NCI-H526 (cell line): Measurements from ENCODE around the gene PRRX2.

Experiments used
- DNase-seq, 2 experiments: peaks; one replicate each; lab custom pipeline; 2025; lab: John Stamatoyannopoulos, UW

PRRX2 gene

DNA sequence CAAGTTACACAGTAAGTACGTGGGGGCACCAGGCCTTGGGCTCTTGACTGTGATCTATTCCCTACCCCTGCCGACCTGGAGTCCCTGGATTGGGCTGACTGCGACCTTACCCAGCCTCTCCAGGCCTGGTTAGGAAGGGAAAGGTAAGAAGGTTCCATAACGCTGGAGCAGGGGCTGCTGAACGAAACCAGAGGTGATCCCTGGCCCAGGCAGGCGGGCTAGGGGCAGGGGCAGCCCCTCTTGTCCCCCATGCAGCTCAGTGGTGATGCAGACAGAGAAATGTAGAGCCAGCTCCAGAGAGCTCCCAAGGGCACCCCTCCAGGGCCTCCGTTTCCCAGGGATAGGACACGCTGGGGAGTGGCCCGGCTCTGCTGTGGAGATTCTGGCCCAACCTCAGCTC, 14.1 kb downstream of the PRRX2 start:
- no peak for DNase-seq

DNA sequence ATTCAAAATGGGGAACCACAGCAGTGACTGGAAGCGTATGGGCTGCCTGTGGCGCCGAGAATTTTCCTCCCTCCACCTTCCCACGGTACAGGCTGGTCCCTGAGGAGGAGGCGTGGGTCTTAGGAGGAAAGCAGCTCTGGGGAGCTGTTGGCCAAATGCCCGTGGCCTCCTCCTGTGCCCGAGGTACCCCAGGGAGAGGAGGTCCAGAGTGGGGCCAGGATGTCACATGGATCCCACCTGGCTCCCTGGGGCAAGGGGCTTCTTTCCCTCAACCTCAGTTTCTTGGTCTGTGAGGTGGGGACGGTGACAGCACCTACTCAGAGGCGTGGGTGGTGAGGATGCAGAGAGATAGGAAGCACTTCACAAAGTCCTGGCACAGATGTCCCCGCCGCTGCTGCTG, 16.5 kb downstream of the PRRX2 start:
- no peak for DNase-seq

DNA sequence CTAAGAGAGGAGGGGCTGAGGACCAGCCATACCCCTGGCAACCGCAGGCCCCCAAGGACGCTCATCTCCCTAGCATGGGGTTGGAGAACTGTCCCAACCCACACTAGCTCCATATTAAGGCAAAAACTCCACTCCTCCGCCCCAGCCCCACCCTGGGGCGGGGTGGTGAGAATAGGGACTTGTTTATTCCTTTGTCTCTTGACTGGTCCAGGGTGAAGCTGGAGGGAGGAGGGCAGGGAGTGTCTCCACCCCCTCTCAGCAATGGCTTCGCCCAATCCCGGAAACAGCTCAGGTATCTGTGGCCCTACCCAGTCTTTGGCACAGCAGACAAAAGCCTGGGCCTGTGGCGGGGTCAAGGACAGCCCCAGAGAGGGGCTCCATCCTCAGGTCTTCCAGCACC, 16.9 kb downstream of the PRRX2 start:
- DNase-seq = no peak

DNA sequence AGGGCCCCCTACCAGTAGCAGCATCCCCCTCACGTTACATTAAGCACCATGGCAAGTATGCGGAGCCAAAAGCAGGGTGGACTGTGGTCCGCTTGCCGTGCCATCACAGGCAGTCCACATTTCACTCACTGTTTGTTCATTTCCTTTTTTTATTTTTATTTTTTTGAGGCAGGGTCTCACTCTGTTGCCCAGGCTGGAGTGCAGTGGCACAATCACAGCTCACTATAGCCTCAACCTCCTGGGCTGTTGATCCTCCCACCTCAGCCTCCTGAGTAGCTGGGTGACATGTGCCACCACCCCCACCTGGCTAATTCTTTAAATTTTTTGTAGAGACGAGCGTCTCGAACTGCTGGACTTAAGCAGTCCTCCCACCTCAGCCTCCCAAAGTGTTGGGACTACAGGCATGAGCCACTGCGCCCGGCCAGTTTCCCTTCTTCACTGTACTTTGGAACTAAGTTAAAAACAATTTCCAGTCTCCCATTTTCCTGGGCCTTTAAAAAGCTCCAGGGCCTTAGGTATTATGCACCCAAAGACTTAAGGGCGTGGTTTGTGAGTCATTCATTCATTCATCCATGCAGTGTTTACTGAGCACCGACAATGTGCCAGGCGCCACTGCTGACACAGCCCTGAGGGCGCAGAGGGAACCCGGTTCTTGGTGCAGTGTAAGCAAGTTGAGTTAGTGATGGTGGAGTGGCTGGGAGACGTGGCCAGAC, 19.9 kb downstream of the PRRX2 start:
- DNase-seq = no peak

DNA sequence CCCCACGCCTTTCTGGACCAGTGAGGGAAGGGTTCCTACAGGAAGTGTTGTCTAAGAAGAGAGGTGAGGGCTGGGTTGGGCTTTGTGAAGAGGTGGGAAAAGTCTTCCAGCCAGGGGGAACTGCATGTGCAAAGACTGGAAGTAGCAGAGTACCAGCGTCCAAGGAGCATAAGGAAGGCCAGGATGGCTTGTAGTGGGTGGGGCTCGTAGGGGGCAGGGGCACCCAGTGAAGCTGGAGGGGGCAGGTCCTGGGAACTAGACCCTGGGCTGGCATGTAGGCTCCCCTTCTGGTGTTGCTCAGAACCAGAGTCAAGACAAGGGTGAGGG, 20.4 kb downstream of the PRRX2 start:
- no peak for DNase-seq

DNA sequence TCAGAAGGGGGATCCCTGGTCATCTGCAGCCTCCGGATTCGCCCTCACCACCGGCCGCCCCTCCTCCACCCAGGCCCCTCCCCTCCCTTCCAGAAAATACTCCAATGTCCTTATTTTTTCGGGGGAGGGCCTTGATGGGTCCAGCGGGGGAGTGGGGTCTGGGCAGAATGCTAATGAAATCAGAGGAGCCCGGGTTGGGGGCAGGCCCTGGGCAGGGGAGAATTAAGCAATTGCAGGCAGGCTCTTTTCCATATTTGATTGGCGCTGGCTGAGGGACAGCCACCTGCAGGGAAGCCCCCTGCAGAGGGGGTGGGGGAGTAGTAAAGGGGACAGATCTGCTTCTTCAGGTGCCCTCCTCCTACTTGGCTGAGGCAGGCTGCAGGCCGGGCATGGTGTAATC, 21.3 kb downstream of the PRRX2 start:
- DNase-seq = no peak

DNA sequence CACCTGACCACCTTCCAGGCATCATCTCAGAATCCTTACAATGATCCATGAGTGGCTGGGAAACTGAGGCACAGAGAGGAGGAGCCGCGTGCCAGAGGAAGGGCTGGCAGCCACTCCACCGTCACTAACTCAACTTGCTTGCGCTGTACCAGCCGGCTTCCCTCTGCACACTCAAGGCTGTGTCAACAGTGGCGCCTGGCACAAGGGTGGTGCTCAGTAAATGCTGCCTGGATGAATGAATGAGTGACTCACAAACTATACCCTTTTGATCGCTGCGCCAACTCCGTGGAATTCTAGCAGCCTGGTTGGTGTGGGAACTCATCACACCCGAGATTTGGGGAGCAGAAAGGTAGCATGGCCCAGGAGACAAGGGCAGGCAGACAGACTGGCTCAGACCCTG, 21.9 kb downstream of the PRRX2 start:
- DNase-seq = no peak

DNA sequence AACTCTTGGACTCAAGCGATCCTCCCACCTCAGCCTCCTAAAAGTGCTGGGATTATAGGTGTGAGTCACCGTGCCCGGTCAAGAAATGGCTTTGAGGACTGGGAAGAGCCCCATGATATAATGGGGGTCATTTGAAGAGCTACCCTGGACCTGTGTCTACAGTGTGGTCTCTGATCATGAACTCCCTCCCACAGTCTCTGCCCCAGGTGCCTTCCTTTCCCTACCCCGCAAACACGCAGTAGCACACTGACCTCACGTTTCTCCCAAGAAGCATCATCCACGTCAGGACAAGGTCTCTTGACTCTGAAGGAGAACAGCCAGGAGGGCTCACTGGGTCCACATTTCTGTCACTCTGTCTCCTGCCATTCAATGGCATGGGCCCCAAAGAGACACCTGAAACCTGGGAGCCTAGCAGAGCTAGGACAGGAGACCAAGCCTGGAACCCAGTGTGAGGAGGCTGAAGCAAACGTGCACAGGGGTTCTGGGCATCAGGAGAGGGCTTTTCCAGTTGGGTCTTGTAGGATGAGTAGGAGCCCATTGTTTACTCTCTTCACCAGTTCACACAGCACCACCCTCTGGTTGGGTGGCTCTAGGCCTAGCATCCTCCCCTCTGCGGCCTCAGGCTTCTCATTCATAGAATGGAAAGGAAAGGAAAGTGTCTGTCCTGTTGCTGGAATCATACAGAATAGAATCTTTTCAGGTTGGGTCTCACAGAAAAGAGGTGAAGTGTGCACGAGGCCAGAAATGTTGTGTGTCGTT, 23.0 kb downstream of the PRRX2 start:
- DNase-seq = no peak

DNA sequence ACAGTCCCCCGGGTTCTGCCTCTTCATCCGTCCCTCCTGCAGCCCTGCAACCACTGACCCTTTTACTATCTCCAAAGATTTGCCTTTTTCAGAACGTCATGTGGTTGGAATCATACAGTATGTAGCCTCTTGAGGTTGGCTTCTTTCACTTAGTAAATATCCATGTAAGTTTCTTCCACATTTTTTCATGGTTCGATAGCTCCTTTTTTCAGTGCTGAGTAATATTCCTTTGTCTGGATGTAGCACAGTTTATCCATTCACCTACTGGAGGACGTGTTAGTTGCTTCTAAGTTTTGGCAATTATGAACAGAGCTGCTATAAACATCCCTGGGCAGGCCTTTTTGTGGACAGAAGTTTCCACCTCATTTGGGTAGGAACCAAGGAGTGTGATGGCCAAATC, 27.1 kb downstream of the PRRX2 start:
- no peak for DNase-seq

DNA sequence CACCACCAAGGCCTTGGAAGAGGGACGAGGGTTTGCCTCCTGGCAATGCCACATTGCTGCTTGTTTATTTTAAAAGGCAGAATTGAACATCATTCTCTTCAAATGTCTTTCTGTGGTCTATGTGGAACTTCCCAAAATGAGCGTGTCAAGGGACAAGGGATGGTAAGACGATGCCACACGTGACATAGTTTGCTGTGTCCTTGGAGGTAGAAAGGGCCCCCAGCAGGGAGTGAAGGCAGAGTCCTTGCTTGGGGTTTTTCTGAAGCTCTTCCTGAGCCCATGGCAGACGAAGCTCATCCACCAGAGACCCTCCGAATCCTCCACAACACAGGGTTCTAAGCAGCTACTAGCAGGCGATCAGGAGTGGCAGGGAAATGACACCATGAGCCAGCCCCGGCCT, 28.3 kb downstream of the PRRX2 start:
- DNase-seq = no peak

DNA sequence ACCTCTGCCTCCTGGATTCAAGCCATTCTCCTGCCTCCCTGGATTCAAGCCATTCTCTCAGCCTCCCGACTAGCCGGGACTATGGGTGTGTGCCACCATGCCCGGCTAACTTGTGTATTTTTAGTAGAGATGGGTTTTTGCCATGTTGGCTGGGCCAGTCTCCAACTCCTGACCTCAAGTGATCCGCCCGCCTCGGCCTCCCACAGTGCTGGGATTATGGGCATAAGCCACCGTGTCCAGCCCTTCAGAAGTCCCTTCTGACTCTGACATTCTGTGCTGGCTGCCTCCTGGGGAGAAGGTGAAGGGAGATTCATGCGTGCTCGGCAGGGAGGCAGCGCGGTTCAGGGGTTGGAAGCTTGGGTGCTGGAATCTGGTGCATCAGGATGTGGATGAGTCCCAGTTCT, 28.8 kb downstream of the PRRX2 start:
- DNase-seq = no peak

DNA sequence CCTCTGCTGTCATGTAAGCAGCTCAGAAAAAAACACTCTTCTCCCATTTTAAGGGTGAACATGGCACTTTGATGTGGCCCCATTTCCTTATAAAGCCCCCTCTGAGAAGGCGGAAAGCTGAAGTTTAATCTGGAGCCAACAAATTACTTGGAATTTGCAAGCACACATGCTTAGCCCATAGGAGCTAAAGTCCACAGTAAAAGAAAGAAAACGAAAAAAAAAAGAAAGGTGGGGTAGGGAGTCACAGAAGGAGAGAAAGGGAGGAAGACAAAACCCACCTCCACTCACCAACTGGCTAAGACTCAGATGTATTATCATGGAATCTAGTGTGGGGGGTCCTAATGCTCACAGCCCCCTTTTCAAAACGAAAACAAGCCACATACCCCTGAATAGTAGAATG, 30.4 kb downstream of the PRRX2 start:
- no peak for DNase-seq

DNA sequence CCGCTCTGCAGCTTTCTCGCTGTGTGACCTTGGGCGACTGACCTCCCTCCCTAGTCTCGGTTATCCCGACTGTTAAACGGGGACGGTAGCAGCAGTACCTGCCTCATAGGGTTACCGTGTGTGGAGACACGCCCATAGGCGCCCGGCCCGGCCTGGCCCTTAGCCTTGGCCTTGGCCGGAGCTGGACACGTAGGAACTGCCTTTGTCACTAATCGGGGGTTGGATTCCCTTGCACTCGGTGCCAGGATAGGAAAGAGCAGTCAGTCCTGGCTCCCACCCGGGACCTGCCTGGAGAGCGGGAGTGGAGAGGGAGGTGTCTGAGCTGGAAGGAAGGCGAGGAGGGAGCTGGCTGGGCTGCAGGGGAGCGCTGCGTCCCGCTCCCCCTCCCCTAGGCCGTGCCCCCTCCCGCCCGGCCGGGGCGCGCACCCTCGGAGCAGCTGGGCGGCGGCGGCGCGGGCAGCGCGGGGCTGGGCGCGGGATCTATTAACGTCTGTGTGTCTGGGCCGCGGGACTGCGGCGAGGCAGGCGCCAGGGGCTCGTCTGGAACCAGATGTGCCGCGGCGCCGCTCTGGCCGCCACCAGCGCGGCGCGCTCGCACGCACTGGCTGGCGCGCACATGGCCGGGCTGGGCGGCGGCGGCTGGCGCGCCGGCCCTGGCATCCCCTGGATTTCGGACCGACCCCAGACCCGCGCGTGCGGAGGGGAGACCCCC, 31.7 kb downstream of the PRRX2 start:
- peak in 1 of 2 experiments; percentile 41 for DNase-seq

DNA sequence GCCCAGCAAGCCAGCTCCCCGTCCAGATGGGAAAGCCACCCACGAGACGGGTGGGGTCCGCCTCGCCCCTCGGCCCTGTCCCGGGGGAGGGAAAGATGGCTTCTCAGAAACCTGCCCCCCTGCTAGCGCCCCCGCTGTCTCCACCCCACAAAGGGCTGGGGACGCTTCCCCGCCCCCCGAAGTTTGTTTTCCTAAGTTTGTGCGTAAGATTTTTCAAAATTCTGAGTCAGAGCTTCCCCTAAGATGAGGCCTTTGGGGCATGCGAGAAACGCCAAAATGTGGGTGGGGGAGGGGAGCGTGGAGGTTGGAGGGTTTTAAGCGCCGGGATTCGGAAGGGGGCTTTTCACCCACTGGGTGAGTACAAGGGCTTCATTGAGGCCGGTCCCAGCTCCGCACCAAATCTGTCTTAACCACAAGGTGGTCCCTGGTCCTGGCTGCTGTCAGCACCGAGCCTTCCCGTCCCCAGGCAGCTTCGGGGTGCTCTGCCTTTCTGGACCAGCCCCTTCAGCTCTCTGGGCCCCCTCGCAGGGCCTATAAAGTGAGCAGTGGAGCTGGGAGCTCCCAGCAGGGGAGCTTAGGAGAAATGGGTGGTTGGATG, 32.3 kb downstream of the PRRX2 start:
- DNase-seq = no peak

DNA sequence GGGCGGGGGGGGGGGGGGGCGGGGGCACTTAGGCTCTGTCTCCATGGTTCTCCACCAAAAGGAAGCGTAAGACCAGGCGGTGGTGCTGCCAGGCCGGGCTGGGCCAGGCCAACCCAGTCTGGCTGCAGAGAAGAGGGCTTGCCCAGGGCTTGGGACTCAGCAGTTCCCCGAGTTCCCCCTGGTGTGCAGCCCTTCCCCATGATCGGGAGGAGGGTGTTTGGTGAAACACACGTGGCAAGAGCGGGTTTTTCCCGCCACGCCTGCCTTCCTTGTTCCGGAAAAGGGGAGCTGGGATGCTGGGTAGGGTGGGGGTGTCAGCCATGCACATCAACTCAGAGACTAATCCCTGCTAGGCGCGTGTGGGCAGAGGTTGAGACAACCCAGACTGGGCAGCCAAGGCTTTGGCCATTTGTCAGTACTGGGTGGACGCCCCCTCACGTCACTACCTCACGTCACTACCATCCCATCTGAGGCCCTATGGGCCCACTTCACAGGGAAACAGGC, 32.9 kb downstream of the PRRX2 start:
- DNase-seq = no peak

DNA sequence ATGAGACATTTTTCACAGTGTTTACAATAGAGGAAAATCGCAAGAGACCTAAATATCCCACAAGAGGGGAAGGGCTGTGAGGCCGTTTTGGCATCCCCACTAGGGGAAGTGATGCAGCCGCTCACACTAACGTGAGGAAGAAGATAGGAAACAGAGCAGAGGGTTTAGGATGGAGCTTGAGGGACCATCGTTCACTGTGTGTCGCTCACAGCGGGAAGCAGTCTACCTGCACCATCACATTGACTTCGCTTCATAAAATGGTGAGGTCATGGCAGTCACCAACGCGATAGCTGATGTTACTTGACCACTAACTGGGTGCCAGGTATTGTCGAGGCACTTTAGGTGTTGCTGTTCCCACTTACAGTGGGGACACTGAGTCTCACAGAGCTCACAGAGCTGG, 35.6 kb downstream of the PRRX2 start:
- no peak for DNase-seq

DNA sequence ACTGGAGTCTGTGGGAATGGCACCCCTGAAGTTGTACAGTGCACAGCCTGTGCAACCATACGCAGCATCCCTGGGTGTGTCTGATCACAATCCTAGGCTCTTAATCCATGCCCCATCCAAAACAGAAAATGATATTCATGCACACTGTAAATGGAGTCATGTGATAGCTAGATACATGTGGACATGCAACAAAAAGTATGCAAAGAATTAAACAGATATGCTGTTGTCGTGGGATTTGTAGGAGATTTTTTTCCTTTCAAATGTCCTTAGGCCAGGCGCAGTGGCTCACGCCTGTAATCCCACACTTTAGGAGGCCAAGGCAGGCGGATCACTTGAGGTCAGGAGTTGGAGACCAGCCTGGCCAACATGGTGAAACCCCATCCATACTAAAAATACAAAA, 36.1 kb downstream of the PRRX2 start:
- DNase-seq = no peak

DNA sequence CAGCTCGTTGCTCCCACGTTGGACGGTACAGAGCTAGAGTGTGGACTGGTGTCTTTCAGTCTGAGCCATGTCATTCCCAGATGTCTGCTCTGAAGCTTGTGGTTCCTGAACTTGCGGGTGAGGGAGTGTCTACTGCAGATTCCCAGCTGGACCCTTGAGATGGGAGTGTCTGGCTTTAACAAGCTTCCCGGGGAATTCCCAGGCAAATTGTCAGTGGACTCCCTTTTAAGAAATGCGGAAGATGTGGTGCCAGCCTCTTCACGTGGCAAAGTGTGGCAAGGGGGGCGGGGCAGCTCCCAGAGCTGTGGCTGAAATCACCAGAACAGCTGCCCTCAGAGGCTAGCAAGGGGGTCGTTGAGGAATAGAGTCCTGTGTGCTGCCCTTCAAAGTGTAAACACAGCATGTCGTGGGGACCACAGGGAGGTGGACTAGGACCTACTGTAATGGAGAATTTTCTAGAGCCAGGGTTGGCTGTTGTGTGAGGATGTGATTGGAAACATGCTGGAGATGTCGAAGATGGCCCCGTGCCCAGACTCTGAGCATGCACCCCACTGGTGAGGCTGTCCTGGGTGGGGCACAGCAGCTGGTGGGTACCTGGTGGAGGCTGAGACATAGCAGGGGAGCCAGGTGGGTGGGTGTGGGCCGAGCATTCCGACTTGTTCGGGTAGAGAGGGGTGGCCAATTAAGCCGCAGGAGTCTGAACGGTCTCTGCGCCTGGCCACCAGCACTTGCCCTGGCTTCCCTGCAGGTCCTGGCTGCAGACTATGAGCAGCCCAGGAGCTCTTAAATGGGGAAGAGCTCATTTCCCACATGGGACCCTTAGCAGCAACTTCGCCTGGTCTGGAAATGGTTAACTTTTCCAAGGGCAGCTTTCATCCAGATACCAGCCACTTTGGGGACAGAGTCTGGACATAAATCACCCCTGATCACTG, 37.4 kb downstream of the PRRX2 start:
- DNase-seq = no peak

DNA sequence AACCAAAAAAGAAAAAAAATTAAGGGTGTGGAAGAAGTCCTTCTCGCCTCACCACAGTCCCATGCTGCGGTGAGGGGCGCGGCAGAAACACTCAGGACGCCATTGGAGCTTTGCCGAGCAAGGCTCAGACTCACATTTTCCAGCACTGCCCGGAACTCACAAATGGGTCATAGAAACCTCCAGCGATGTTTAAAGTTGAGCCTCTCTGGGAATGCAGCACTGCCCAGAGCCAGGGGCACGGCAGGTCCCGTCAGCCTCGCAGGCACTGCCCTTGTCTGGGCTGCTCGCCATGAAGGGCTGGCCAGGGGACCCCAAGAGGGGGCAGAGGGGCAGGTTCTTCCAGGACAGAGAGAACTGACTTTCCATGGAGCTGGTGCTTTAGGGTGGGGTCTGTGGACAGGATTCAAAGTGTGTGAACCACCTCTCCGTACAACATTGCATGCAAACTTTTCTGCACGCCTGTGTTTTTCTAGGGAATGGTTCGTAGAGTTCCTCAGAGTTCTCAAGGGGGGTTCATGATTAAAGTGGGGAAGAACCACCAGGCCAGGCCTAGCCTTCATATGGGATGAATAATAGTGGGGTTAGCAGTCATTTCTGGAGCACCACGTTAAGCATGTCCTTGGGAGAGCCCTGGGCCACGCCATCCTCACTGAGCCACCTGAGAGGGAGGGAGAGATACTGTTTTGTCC, 38.4 kb downstream of the PRRX2 start:
- DNase-seq = no peak

DNA sequence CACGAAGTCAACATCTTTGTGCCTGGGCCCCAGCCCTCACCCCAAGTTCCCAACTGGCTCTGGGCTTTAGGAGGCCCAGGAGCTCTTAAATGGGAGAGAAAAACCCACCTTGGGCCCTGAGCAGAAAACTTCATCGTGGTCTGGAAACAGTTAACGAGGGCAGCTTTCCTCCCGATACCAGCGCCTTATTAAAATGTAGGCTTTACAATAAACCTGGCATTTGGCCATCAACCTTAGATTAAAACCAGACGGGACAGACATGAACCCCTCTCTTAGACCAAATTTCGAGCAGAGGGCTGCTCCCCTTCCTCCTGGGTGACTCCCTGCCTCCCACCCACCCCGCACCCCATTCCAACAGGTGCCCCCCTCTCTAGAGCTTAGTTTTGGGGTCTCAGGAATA, 39.4 kb downstream of the PRRX2 start:
- no peak for DNase-seq

DNA sequence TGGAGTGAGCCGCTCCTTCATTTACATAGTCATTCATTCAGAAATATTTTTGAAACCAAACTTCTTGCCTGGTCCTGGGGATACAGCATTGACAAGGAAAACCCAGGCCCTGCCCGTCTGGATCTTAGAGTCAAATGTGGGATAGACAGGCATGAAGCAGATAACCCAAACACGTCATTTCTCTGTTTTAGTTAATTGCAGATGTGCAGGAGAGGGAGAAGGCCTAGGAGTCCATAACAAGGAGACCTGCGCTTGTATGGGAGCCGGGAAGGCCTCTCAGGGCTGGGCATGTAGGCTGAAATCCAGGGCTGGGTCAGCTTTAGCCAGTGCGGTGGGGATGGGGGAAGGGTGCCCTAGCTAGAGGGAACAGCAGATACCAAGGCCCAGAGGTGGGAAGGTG, 43.3 kb downstream of the PRRX2 start:
- DNase-seq = no peak
